ENCODE measurements around the gene ZFAND3.

ZFAND3 gene

GRCh38 chr6:37865504-37865903, 46.0 kb downstream of the ZFAND3 start:
- Histone ChIP-seq H3K27ac (ENCODE audit: low read length) (no peak overlapping the region), H3K4me3 (ENCODE audit: low read length) (no peak overlapping the region), H3K9me3 (ENCODE audit: control insufficient read depth, insufficient read depth, low read length) (no peaks in the 10 kb centered on the region), H3K27me3 (ENCODE audit: control insufficient read depth, insufficient read depth, low read length) (no peaks in the 10 kb centered on the region), H3K36me3 (ENCODE audit: control insufficient read depth, insufficient read depth, low read length) (no peaks in the 10 kb centered on the region), H3K4me1 (ENCODE audit: control insufficient read depth, insufficient read depth, low read length) (peaks cover 2% of the 10 kb centered on the region; the same call in 1 of the 2 replicates)
- DNase-seq (ENCODE audit: low read depth, low spot score): no peak
- no CpG with 5 or more reads among the region's 5 CpGs for WGBS (ENCODE audit: insufficient coverage, insufficient read length)

GRCh38 chr6:37866590-37867507, 47.3 kb downstream of the ZFAND3 start:
- H3K27me3 ChIP-seq (ENCODE audit: control insufficient read depth, insufficient read depth, low read length): no peaks in the 10 kb centered on the region
- WGBS (ENCODE audit: insufficient coverage, insufficient read length): no CpG with 5 or more reads among the region's 6 CpGs
- H3K9me3 ChIP-seq (ENCODE audit: control insufficient read depth, insufficient read depth, low read length): no peaks in the 10 kb centered on the region
- DNase-seq (ENCODE audit: low read depth, low spot score): no peak
- H3K27ac ChIP-seq (ENCODE audit: low read length): no peak overlapping the region
- H3K36me3 ChIP-seq (ENCODE audit: control insufficient read depth, insufficient read depth, low read length): no peaks in the 10 kb centered on the region
- no peak overlapping the region for H3K4me3 ChIP-seq (ENCODE audit: low read length)
- peaks cover 2% of the 10 kb centered on the region; the same call in 1 of the 2 replicates for H3K4me1 ChIP-seq (ENCODE audit: control insufficient read depth, insufficient read depth, low read length)

GRCh38 chr6:37867756-37868446, 48.4 kb downstream of the ZFAND3 start:
- Histone ChIP-seq H3K4me3 (ENCODE audit: low read length) (no peak overlapping the region), H3K9me3 (ENCODE audit: control insufficient read depth, insufficient read depth, low read length) (no peaks in the 10 kb centered on the region), H3K27me3 (ENCODE audit: control insufficient read depth, insufficient read depth, low read length) (no peaks in the 10 kb centered on the region), H3K4me1 (ENCODE audit: control insufficient read depth, insufficient read depth, low read length) (peaks cover 4% of the 10 kb centered on the region; the same call in 1 of the 2 replicates), H3K27ac (ENCODE audit: low read length) (no peak overlapping the region), H3K36me3 (ENCODE audit: control insufficient read depth, insufficient read depth, low read length) (no peaks in the 10 kb centered on the region)
- WGBS (ENCODE audit: insufficient coverage, insufficient read length): no CpG with 5 or more reads among the region's 1 CpG
- no peak for DNase-seq (ENCODE audit: low read depth, low spot score)

GRCh38 chr6:37868447-37868825, 48.9 kb downstream of the ZFAND3 start:
- WGBS (ENCODE audit: insufficient coverage, insufficient read length): no CpG with 5 or more reads among the region's 4 CpGs
- Histone ChIP-seq H3K9me3 (ENCODE audit: control insufficient read depth, insufficient read depth, low read length) (no peaks in the 10 kb centered on the region), H3K36me3 (ENCODE audit: control insufficient read depth, insufficient read depth, low read length) (no peaks in the 10 kb centered on the region), H3K4me1 (ENCODE audit: control insufficient read depth, insufficient read depth, low read length) (peaks cover 4% of the 10 kb centered on the region; the same call in 1 of the 2 replicates), H3K27me3 (ENCODE audit: control insufficient read depth, insufficient read depth, low read length) (no peaks in the 10 kb centered on the region), H3K4me3 (ENCODE audit: low read length) (no peak overlapping the region), H3K27ac (ENCODE audit: low read length) (no peak overlapping the region)
- DNase-seq (ENCODE audit: low read depth, low spot score): no peak

GRCh38 chr6:37871616-37872372, 52.3 kb downstream of the ZFAND3 start:
- WGBS (ENCODE audit: insufficient coverage, insufficient read length): no CpG with 5 or more reads among the region's 5 CpGs
- Histone ChIP-seq H3K27ac (ENCODE audit: low read length) (no peak overlapping the region), H3K36me3 (ENCODE audit: control insufficient read depth, insufficient read depth, low read length) (no peaks in the 10 kb centered on the region)

GRCh38 chr6:37872373-37872745, 52.8 kb downstream of the ZFAND3 start:
- WGBS (ENCODE audit: insufficient coverage, insufficient read length): no CpG with 5 or more reads among the region's 2 CpGs
- no peaks in the 10 kb centered on the region for H3K9me3 ChIP-seq (ENCODE audit: control insufficient read depth, insufficient read depth, low read length)

More at GRCh38 chr6:37871616-37872372, 52.3 kb downstream of the ZFAND3 start:
- no peak for DNase-seq (ENCODE audit: low read depth, low spot score)
- no peaks in the 10 kb centered on the region for H3K9me3 ChIP-seq (ENCODE audit: control insufficient read depth, insufficient read depth, low read length)
- H3K27me3 ChIP-seq (ENCODE audit: control insufficient read depth, insufficient read depth, low read length): no peaks in the 10 kb centered on the region
- no peak overlapping the region for H3K4me3 ChIP-seq (ENCODE audit: low read length)
- H3K4me1 ChIP-seq (ENCODE audit: control insufficient read depth, insufficient read depth, low read length): peaks cover 4% of the 10 kb centered on the region; the same call in 1 of the 2 replicates

GRCh38 chr6:37874726-37875125, 55.2 kb downstream of the ZFAND3 start:
- WGBS (ENCODE audit: insufficient coverage, insufficient read length): no CpG with 5 or more reads among the region's 3 CpGs
- Histone ChIP-seq H3K4me3 (ENCODE audit: low read length) (no peak overlapping the region), H3K36me3 (ENCODE audit: control insufficient read depth, insufficient read depth, low read length) (no peaks in the 10 kb centered on the region), H3K27me3 (ENCODE audit: control insufficient read depth, insufficient read depth, low read length) (no peaks in the 10 kb centered on the region), H3K27ac (ENCODE audit: low read length) (no peak overlapping the region), H3K9me3 (ENCODE audit: control insufficient read depth, insufficient read depth, low read length) (no peaks in the 10 kb centered on the region), H3K4me1 (ENCODE audit: control insufficient read depth, insufficient read depth, low read length) (peaks cover 2% of the 10 kb centered on the region; the same call in 1 of the 2 replicates)
- no peak for DNase-seq (ENCODE audit: low read depth, low spot score)

More at GRCh38 chr6:37872373-37872745, 52.8 kb downstream of the ZFAND3 start:
- H3K27me3 ChIP-seq (ENCODE audit: control insufficient read depth, insufficient read depth, low read length): no peaks in the 10 kb centered on the region
- peaks cover 4% of the 10 kb centered on the region; the same call in 1 of the 2 replicates for H3K4me1 ChIP-seq (ENCODE audit: control insufficient read depth, insufficient read depth, low read length)
- no peaks in the 10 kb centered on the region for H3K36me3 ChIP-seq (ENCODE audit: control insufficient read depth, insufficient read depth, low read length)
- no peak overlapping the region for H3K4me3 ChIP-seq (ENCODE audit: low read length)
- no peak overlapping the region for H3K27ac ChIP-seq (ENCODE audit: low read length)
- DNase-seq (ENCODE audit: low read depth, low spot score): no peak

- Histone ChIP-seq H3K9me3 (ENCODE audit: control insufficient read depth, insufficient read depth, low read length) (no peaks in the 10 kb centered on the region), H3K36me3 (ENCODE audit: control insufficient read depth, insufficient read depth, low read length) (no peaks in the 10 kb centered on the region), H3K4me3 (ENCODE audit: low read length) (no peak overlapping the region), H3K27ac (ENCODE audit: low read length) (no peak overlapping the region), H3K4me1 (ENCODE audit: control insufficient read depth, insufficient read depth, low read length) (peaks cover 2% of the 10 kb centered on the region; the same call in 1 of the 2 replicates), H3K27me3 (ENCODE audit: control insufficient read depth, insufficient read depth, low read length) (no peaks in the 10 kb centered on the region)
- no peak for DNase-seq (ENCODE audit: low read depth, low spot score)
- no CpG with 5 or more reads among the region's 5 CpGs for WGBS (ENCODE audit: insufficient coverage, insufficient read length)
Measured at GRCh38 chr6:37875561-37876309, 56.2 kb downstream of the ZFAND3 start.

- DNase-seq (ENCODE audit: low read depth, low spot score): no peak
- no CpG with 5 or more reads among the region's 4 CpGs for WGBS (ENCODE audit: insufficient coverage, insufficient read length)
- Histone ChIP-seq H3K36me3 (ENCODE audit: control insufficient read depth, insufficient read depth, low read length) (no peaks in the 10 kb centered on the region), H3K9me3 (ENCODE audit: control insufficient read depth, insufficient read depth, low read length) (no peaks in the 10 kb centered on the region), H3K27ac (ENCODE audit: low read length) (no peak overlapping the region), H3K4me1 (ENCODE audit: control insufficient read depth, insufficient read depth, low read length) (peaks cover 2% of the 10 kb centered on the region; the same call in 1 of the 2 replicates), H3K4me3 (ENCODE audit: low read length) (no peak overlapping the region), H3K27me3 (ENCODE audit: control insufficient read depth, insufficient read depth, low read length) (no peaks in the 10 kb centered on the region)
Measured at GRCh38 chr6:37876843-37877242, 57.3 kb downstream of the ZFAND3 start.

All from iPS DF 6.9 (cell line).